ENCODE measurements around the gene PNLIPRP2.

- TF ChIP-seq, protein P1, sequence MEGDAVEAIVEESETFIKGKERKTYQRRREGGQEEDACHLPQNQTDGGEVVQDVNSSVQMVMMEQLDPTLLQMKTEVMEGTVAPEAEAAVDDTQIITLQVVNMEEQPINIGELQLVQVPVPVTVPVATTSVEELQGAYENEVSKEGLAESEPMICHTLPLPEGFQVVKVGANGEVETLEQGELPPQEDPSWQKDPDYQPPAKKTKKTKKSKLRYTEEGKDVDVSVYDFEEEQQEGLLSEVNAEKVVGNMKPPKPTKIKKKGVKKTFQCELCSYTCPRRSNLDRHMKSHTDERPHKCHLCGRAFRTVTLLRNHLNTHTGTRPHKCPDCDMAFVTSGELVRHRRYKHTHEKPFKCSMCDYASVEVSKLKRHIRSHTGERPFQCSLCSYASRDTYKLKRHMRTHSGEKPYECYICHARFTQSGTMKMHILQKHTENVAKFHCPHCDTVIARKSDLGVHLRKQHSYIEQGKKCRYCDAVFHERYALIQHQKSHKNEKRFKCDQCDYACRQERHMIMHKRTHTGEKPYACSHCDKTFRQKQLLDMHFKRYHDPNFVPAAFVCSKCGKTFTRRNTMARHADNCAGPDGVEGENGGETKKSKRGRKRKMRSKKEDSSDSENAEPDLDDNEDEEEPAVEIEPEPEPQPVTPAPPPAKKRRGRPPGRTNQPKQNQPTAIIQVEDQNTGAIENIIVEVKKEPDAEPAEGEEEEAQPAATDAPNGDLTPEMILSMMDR (conservative IDR thresholded peaks at IDR 0.05; ENCODE audit: low read length): no peak
- no peak for TF ChIP-seq EZH2phosphoT487 (IDR thresholded peaks at IDR 0.05; ENCODE audit: borderline replicate concordance, low read depth, low read length)
These were observed 71.5 kb downstream of the PNLIPRP2 start for GRCh38 chr10:116692225-116692624.
